ENCODE results near the gene GPC6.

GPC6 gene

GRCh38 chr13:94371855-94372254 lies 1145.2 kb downstream of the GPC6 start:
- no peak for TF ChIP-seq ZNF274 (IDR thresholded peaks at IDR 0.05; ENCODE audit: low read depth, low read length)
- no peak overlapping the region for H3K4me3 ChIP-seq (ENCODE audit: low read length)

GRCh38 chr13:94382517-94382916 lies 1155.9 kb downstream of the GPC6 start:
- no peak overlapping the region for H3K4me3 ChIP-seq (ENCODE audit: low read length)
- TF ChIP-seq ZNF274 (IDR thresholded peaks at IDR 0.05; ENCODE audit: low read depth, low read length): no peak

- H3K4me3 ChIP-seq (ENCODE audit: low read length): no peak overlapping the region
- TF ChIP-seq ZNF274 (IDR thresholded peaks at IDR 0.05; ENCODE audit: low read depth, low read length): no peak
These were observed 1156.4 kb downstream of the GPC6 start for GRCh38 chr13:94382960-94383359.

- no peak for TF ChIP-seq ZNF274 (IDR thresholded peaks at IDR 0.05; ENCODE audit: low read depth, low read length)
- no peak overlapping the region for H3K4me3 ChIP-seq (ENCODE audit: low read length)
These were observed 1157.8 kb downstream of the GPC6 start for GRCh38 chr13:94384231-94384905.

GRCh38 chr13:94387047-94387446 lies 1160.4 kb downstream of the GPC6 start:
- no peak for TF ChIP-seq ZNF274 (IDR thresholded peaks at IDR 0.05; ENCODE audit: low read depth, low read length)
- no peak overlapping the region for H3K4me3 ChIP-seq (ENCODE audit: low read length)

- TF ChIP-seq ZNF274 (IDR thresholded peaks at IDR 0.05; ENCODE audit: low read depth, low read length): no peak
- H3K4me3 ChIP-seq (ENCODE audit: low read length): no peak overlapping the region
These were observed 1163.2 kb downstream of the GPC6 start for GRCh38 chr13:94389604-94390351.

GRCh38 chr13:94390881-94391280 lies 1164.3 kb downstream of the GPC6 start:
- TF ChIP-seq ZNF274 (IDR thresholded peaks at IDR 0.05; ENCODE audit: low read depth, low read length): no peak
- no peak overlapping the region for H3K4me3 ChIP-seq (ENCODE audit: low read length)

GRCh38 chr13:94394723-94395122 lies 1168.1 kb downstream of the GPC6 start:
- H3K4me3 ChIP-seq (ENCODE audit: low read length): no peak overlapping the region
- no peak for TF ChIP-seq ZNF274 (IDR thresholded peaks at IDR 0.05; ENCODE audit: low read depth, low read length)

GRCh38 chr13:94395860-94396259 lies 1169.3 kb downstream of the GPC6 start:
- TF ChIP-seq ZNF274 (IDR thresholded peaks at IDR 0.05; ENCODE audit: low read depth, low read length): no peak
- H3K4me3 ChIP-seq (ENCODE audit: low read length): no peak overlapping the region

- no peak overlapping the region for H3K4me3 ChIP-seq (ENCODE audit: low read length)
- TF ChIP-seq ZNF274 (IDR thresholded peaks at IDR 0.05; ENCODE audit: low read depth, low read length): no peak
These were observed 1173.2 kb downstream of the GPC6 start for GRCh38 chr13:94399812-94400211.

GRCh38 chr13:94400874-94401273 lies 1174.3 kb downstream of the GPC6 start:
- TF ChIP-seq ZNF274 (IDR thresholded peaks at IDR 0.05; ENCODE audit: low read depth, low read length): no peak
- H3K4me3 ChIP-seq (ENCODE audit: low read length): no peak overlapping the region

- H3K4me3 ChIP-seq (ENCODE audit: low read length): no peak overlapping the region
- TF ChIP-seq ZNF274 (IDR thresholded peaks at IDR 0.05; ENCODE audit: low read depth, low read length): no peak
These were observed 1181.9 kb downstream of the GPC6 start for GRCh38 chr13:94408314-94409036.

- H3K4me3 ChIP-seq (ENCODE audit: low read length): no peak overlapping the region
- TF ChIP-seq ZNF274 (IDR thresholded peaks at IDR 0.05; ENCODE audit: low read depth, low read length): no peak
These were observed 1185.1 kb downstream of the GPC6 start for GRCh38 chr13:94411747-94412146.

- TF ChIP-seq ZNF274 (IDR thresholded peaks at IDR 0.05; ENCODE audit: low read depth, low read length): no peak
These were observed 1186.4 kb downstream of the GPC6 start for GRCh38 chr13:94412870-94413597.

More at GRCh38 chr13:94412870-94413597, 1186.4 kb downstream of the GPC6 start:
- no peak overlapping the region for H3K4me3 ChIP-seq (ENCODE audit: low read length)

Data from GM08714 (cell line).